Measurements from ENCODE around the gene EHBP1. TPM values are rescaled to one million over a fixed set of nuclear protein-coding genes. Genes with fewer than 3 reads are reported as not detected.

The EHBP1 gene
- polyA plus RNA-seq, 1 donor = 24.5 TPM

- DNase-seq = no peak
These were observed 329.0 kb downstream of the EHBP1 start for GRCh38 chr2:63034526-63034925.

DNA sequence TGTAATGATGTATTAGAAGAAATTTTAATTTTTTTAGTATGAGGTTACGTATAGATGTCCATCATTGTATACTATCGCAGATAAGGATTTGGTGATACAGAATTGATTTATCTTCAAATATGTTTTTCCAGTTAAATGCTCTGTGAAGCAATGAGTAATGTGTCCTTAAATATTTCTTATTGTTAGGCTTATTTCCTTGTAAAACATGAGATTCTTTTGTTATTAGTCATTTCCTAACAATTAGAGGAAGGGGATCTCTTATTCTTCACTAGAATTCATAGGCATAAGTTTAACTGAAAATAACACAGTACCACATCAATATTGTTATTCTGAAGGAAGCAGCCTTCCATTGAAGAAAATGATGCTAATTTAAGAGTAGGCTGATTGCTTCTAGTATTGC, 329.7 kb downstream of the EHBP1 start:
- DNase-seq = no peak

DNA sequence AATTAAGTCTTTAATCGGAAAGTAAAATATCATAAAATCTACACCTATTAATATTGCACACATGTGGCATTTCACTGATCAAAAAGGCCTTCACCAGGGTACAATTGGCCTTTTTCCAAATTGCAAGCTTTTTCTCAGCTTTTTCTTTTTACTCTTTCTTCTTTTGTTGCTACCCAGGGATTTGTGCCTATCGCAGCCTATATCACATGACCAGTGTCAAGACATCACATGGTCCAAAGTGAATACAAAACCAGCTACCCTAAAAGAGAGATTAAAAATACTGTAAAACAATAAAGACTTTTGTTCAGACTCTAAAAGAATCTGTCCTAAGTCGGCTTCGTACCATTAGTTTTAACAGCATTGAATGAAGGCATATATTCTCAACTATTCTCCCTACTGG, 330.1 kb downstream of the EHBP1 start:
- no peak for DNase-seq

- DNase-seq = no peak
These were observed 332.5 kb downstream of the EHBP1 start for GRCh38 chr2:63038034-63038433.

GRCh38 chr2:63040586-63040985, 335.1 kb downstream of the EHBP1 start:
- DNase-seq = no peak

GRCh38 chr2:63041592-63041991, 336.1 kb downstream of the EHBP1 start:
- no peak for DNase-seq

DNA sequence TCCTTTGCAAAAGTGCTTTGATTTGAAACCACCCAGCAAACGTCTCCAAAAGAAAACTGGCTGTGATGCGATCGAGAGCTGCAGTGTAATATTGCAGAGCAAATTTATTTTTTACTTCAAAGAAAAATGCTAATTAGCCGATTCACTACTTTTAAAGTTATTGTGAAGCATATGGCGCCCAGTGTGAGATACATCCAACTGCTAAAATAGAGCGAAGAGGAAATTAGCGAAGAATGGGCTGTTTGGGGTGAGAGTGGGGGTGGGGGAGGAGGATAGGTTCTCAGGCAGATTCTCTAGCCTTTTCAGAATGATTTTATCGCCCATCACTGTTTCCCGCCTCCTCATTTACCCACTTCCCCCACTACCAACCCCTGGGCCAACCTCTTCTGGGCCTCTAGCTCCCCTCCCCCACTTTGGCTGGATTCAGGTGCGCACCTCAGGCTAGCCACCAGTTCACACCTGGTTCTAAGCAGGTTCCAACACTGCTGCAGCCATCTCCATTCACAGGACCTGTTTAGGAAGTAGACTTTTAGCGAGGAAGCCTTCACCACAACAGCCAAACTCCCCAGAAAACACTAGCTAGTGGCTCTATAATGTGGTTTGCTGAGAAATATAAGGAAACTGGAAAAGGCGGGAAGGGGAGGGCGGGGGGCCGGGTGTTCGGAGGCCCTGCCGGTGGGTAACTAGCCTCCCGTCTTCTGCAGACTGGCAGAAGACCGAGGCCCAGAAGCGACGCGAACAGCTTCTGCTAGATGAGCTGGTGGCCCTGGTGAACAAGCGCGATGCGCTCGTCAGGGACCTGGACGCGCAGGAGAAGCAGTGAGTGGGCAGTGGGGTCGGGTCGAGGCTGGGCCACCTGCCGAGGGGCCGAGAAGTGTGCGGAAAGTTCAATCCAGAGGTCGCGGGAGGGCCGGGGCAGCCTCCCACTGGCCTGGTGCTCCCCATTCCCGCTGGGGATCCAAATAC, 339.1 kb downstream of the EHBP1 start:
- DNase-seq = no peak

GRCh38 chr2:63046552-63046951, 341.0 kb downstream of the EHBP1 start:
- no peak for DNase-seq

GRCh38 chr2:63046961-63047320, 341.4 kb downstream of the EHBP1 start:
- DNase-seq = no peak

DNA sequence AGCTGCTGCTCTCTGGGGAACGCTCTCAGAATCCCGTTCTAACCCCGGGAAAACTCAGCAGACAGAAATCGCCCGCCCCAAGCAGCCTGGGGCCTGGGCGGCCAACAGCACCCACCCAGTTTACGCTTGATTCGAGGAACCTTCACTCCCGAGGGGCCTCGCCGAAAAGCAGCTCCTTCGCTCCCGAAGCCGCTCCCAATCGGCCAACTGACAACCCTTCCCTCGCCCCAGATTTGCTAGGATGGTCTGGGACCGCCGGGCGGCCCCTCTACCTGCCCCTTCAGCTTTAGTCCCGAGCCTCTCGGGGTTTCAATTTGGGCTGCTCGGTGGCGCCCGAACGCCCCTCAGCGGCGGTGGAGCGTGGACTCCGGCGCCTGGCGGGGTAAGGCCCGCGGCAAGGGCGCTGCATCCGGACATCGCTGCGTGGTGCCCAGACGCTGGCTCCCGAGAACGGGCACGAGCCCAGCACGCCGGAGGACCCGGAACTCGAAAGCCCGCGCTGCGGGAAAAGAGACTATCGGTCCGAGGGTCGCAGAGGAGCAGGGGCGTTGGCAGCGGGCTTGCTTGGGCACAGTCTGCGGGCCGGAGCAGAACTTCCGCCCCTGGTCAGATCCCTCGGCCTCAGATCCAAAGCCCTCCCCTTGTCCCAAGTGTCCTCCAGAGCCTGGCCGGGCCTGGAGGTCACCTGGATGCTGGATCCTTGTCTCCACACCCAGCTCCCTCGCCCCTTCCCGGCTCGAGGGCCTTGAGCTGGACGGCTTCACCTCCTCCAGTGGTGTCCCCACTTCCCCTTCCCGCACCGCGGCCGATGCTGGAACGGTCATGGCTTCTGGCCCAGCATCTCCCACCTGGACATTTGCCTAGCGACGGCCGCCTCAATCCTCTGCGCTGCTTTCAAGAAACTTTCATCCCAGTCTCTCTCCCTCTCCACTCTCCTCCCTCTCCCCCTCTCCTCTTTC, 342.1 kb downstream of the EHBP1 start:
- DNase-seq = no peak

GRCh38 chr2:63048367-63049171, 343.1 kb downstream of the EHBP1 start:
- DNase-seq = no peak

DNA sequence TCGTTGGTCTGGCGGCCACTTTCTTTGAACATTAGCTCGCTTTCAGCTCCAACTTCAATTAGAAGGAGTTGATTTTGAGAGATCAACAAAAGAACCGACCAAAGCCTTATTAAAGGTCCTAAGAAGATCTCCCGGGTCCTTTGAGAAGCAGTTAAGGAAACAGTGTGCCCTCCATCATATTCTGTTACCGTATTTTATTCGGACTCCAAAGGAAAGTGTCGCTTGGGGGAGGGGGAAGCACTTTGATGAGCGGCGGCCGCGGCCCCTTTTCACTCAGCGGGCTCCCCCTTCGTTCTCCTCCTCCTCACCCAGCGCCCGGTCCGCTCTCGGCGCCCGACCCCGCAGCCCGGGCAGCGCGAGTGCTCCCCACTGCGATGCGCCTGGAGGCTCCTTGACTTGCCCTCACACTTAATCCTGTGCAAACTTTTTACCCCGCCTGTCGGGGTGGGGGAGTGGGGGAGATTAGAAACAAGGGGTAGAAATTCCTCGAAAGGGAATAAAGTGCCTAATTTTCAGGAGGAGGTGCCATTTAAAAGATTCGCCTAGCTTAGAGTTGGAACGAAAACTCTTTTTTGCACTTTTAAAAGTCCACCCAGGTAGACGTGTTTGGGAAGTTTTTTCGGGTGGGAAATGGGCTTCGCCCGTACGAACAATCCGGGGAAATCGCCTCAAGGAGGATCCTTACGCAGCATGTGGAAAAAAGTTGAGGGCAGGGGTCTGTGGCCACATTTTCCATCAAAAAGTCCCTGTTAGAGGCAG, 343.9 kb downstream of the EHBP1 start:
- DNase-seq = no peak

- no peak for DNase-seq
These were observed 344.4 kb downstream of the EHBP1 start for GRCh38 chr2:63049970-63050333.

DNA sequence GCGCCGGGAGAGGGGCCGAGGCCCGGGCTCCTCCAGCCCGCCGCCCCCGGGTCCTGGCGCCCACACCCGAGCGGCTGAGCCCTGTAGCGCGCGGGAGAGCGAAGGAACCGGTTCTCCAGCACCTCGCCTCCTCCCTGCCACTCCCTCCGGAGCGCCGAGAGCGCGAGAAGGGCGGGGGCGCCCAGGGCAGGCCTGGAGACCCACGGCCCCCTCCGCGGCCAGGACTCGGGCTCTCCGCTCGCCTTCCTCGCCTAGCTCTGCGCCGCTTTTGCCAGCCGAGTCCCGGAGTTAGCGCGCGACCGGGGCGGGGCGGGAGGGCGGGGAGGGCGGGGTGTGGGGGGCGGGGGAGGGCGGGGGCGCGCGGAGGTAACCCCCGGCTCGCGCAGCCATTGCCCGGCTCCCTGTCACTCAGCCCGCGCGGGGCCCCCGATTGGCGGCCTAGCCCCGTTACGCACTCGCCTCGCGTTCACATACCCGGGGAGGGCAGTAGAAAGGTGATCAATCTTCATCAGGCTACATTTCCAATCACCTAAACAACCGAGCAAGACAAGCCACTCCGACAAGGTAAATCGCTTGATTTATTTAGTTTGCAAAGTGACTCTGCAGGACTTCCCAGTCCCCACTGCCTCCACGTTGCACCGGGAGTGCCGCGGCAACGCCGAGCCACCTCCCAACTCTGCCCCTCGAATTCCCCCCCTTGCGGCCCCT, 345.0 kb downstream of the EHBP1 start, which contains the start of gene OTX1:
OTX1 (plus strand) TSS at position 497 of the 708 bp plus-strand sequence. CDS start 2,161 bp downstream, outside the sequence.
- DNase-seq = no peak

DNA sequence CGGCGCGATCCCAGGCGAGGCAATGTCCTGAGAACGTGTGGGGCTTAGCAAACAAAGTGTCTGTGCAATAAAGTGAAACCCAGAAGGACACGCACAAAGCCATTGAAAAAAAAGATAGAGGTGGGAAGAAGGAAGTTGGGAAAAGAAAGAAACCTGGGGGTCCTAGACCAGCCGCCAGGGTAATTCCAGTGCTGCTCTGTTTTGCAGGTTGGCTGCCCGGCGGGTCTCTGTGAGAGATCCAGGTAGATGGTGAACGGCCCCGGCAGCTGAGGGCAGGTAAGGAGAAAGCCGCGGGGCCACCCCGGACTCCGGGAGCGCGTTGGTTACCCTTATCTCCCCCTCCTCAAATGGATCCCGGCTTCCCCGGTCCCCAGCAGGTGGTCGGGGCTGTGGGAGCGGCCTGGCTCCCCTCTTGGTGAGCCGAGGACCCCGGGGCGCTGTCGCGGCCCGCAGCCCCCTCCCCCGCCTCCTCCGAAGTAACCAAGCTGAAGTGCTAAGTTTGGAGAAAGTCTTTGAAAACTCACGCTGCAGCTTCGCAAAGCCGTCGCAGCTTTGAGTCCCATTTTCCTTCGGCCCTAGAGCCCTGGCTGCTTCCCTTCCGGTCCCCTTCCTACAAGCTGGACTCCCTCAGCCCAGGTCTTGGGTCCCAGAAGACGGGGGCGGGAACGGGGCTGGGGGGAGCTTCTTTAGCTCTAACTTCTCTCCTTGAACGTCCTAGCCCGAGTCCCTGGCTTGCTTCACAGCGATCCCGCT, 345.7 kb downstream of the EHBP1 start:
- no peak for DNase-seq

DNA sequence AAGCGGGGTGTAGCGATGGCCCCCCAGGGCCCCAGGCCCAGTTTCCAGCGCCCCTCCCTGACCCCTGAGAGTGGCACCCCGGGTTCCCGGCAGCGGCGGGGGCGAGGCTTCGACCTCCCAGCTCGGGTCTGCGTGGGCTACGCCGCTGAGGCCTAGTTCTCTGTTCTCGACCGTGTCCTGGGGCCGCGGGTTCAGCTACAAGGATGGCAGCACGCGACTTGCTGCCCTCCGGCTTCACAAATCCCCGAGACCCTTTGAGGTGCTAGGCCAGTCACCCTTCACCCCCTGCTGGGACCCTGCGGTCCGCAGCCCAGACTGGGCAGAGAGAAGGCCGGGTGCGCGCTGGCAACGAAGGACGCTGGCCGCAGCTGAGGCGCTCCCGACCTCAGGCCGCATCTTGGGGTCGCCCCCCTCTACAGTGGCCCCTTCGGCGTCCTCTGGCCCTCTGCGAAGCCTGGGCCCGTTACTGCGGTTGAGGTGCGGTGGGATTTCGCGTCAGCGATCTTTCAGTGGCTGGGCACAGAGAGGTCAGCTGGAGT, 346.4 kb downstream of the EHBP1 start:
- no peak for DNase-seq

DNA sequence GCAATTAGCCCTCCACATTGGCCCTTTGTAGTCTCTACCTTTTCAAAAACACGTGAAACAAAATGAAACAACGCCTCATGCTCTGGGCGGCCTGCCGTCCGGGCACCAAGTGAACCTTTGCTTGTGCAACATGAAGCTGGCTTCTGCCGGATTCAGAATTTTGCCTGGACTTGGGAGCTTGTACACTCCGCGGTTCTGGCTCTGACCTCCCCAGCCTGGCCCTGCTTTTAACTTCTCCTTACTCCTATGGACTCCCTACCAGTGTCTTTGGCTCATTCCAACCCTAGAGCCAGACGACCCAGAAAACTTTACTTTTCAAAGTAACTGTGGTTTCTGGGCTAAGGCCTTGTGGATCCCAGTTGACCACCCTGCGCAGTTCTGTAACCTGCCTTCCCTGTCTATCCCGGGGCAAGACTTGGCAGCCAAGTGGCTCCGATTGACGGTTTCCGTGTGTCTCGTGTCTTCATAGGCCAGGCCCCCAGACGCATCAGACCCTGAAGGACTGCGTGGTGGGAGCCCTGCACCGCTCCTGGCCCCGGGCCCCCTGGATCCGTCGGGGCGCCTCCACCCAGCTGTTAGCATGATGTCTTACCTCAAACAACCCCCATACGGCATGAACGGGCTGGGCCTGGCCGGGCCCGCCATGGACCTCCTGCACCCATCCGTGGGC, 347.0 kb downstream of the EHBP1 start:
- DNase-seq = no peak

- no peak for DNase-seq
These were observed 347.8 kb downstream of the EHBP1 start for GRCh38 chr2:63053081-63053888.

Measured in hindlimb muscle (tissue), 1 donor.